ENCODE measurements around the gene GRID1. TPM values are rescaled to one million over a fixed set of nuclear protein-coding genes. Genes with fewer than 3 reads are reported as not detected.

GRID1 gene
- total and polyA plus RNA-seq, 11 donors: 0.69 to 3.4 (median 1.6) TPM

DNA sequence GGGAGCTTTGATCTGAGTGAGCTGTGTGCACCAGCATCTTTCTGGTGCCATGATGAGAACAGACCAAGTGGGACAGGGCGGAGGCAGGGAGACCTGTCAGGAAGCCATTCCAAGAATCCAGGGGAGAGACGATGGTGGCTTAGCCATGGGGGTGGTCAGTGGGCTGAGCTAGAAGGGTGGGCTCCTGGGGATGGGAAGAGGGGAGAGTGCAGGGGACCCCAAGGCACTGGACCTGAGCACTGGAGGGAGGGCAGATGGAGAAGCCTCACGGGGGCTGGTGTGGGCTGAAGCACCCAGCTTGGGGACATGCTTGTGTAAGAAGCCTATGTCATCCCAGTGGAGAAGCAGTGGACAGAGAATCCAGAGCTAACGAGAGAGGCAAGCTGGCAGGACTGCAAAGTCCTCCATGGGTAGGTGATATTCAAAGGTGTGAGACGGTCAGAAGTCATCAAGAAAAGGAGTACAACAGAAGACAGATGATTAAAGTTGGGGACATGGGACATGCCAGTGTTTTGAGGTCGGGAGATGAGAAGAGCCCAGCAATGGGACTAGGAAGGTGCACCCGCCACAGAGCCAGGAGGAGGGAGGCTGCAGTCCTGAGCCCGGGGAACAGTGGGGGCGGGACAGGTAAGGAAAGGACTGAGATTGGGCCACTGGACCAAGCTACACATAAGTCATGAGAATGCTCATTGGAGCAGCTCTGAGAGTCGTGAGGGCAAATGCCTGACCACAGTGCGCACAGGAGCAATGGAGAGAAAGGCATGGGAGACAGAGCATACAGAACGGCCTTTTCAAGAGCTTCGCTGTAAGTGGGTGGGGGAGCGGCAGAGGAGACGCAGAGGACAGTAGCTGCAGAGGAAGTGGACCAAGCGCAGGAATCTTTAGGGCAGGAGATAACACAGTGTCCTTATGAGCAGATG lies 72.0 kb downstream of the GRID1 start:
- 81 to 87% (median 84%) methylated on average over 16 of the region's 16 CpGs for WGBS, 4 donors
- Histone ChIP-seq H3K27me3 (peaks cover 0 to 2% (median 0%) of the 10 kb centered on the region in 9 donors), H3K4me1 (no peaks in the 10 kb centered on the region), H3K27ac (no peak overlapping the region), H3K4me3 (no peak overlapping the region), H3K36me3 (no peaks in the 10 kb centered on the region), H3K9me3 (no peaks in the 10 kb centered on the region)
- TF ChIP-seq, protein P1, sequence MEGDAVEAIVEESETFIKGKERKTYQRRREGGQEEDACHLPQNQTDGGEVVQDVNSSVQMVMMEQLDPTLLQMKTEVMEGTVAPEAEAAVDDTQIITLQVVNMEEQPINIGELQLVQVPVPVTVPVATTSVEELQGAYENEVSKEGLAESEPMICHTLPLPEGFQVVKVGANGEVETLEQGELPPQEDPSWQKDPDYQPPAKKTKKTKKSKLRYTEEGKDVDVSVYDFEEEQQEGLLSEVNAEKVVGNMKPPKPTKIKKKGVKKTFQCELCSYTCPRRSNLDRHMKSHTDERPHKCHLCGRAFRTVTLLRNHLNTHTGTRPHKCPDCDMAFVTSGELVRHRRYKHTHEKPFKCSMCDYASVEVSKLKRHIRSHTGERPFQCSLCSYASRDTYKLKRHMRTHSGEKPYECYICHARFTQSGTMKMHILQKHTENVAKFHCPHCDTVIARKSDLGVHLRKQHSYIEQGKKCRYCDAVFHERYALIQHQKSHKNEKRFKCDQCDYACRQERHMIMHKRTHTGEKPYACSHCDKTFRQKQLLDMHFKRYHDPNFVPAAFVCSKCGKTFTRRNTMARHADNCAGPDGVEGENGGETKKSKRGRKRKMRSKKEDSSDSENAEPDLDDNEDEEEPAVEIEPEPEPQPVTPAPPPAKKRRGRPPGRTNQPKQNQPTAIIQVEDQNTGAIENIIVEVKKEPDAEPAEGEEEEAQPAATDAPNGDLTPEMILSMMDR (IDR thresholded peaks at IDR 0.05): no peak
- TF ChIP-seq POLR2A (IDR thresholded peaks at IDR 0.05): no peak
- ATAC-seq (no peak), DNase-seq (peak in 1 of 5 donors; percentile 12)
- intact Hi-C loops (cut with DNase I): no loop called here

DNA sequence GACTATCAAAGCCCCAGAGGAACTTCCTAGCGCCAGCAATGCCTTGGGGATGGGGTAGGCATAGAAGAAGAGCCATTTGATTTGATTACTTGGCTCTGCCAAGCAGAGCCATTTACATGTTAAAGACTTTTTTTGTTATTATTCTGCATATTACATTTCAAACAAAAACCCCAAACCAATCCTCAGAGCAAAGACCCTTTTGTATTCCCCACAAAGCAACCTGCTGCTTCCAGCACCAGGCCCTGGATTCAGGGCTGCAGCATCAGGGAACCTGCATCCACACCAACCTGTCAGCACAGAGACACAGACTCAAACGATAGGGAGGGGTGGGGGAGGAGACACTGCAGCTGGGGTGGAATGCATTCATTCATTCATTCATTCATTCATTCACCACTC lies 73.2 kb downstream of the GRID1 start:
- Histone ChIP-seq H3K27ac (no peak overlapping the region), H3K27me3 (peaks cover 0 to 2% (median 0%) of the 10 kb centered on the region in 9 donors), H3K9me3 (no peaks in the 10 kb centered on the region), H3K4me3 (no peak overlapping the region), H3K36me3 (no peaks in the 10 kb centered on the region), H3K4me1 (no peaks in the 10 kb centered on the region)
- WGBS, 4 donors: 39 to 49% (median 43%) methylated on average over 2 of the region's 2 CpGs
- ATAC-seq (no peak), DNase-seq (peak in 1 of 5 donors; percentile 1)
- intact Hi-C loops (cut with DNase I): no loop called here
- TF ChIP-seq POLR2A (IDR thresholded peaks at IDR 0.05): no peak
- TF ChIP-seq, protein P1 (IDR thresholded peaks at IDR 0.05): no peak

DNA sequence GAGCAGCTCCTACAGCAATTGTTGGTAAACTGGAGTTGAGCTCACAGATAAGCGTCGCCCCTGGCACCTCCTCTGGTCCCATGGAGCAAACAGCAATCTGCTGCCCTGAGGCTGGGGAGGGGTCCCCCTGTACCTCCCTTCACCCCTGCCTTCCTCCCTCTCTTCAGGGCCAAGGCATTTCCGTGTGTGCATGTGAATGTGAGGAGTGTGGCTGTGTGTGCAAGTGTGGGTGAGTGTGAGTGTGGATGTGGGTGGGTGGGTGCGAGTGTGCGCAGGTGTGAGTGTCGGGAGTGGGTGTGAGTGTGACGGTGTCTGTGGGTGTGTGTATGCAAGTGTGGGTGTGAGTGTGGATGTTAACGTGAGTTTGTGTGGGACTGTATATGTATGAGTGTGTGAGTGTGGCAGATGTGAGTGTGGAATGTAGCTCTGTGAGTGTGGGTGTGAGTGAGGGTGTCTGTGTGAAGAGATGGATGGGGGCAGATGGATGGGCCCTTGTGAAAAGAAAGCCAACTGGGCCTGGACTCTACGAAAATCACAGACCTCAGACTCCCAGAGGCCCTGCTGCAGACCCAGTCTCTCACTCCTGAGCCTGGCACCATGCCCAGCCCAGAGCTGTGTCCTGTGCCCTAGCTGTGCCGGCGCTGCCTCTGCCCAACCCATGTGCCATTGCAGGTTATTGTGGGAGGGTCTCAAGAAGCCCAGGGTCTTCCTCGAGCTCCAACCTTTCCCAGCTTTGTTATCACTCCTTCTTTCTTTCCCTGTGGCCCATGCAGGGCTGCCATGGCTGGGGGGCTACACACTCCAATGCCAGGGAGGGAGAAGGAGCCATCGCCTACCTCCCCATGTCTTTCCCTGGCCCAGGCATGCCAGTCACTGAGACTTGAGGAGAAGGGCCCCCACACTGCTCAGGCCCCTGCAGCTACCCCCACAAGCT lies 73.9 kb downstream of the GRID1 start:
- intact Hi-C loops (cut with DNase I): no loop called here
- peak in 1 of 5 donors; percentile 17 for DNase-seq
- Histone ChIP-seq H3K9me3 (no peaks in the 10 kb centered on the region), H3K4me3 (no peak overlapping the region), H3K27ac (no peak overlapping the region), H3K27me3 (peaks cover 0 to 2% (median 0%) of the 10 kb centered on the region in 9 donors), H3K36me3 (no peaks in the 10 kb centered on the region), H3K4me1 (no peaks in the 10 kb centered on the region)
- ATAC-seq: peak in 1 of 4 donors; percentile 9
- no peak for TF ChIP-seq POLR2A (IDR thresholded peaks at IDR 0.05)
- TF ChIP-seq, protein P1 (IDR thresholded peaks at IDR 0.05): no peak
- 65 to 74% (median 70%) methylated on average over 12 to 13 of the region's 13 CpGs for WGBS, 4 donors
